HepG2 (cell line): ENCODE results near the gene DENND4C. TPM values are rescaled to one million over a fixed set of nuclear protein-coding genes. Genes with fewer than 3 reads are reported as not detected.

ENCODE experiments used
- ASH2L ChIP-seq: fragments of 300-600, 200-600 bp; sonication (generic); IDR thresholded peaks from 2 replicates; pipeline ENCODE4 v1.7.0; 2017; ENCODE audit warnings: low read depth, mild to moderate bottlenecking, moderate library complexity, mixed read lengths, low read length; ENCODE audit not compliant: insufficient read length
- ATF7-NPFF ChIP-seq: sonication (generic); formaldehyde crosslinking; IDR thresholded peaks from 2 replicates; pipeline ENCODE4 v1.8.1; 2023; ENCODE audit warnings: mild to moderate bottlenecking, low read depth, missing genetic modification reagents, moderate library complexity
- GATAD1 ChIP-seq: IDR thresholded peaks from 2 replicates; pipeline ENCODE4 v1.6.1; 2016; ENCODE audit warnings: missing genetic modification reagents, missing compliant biosample characterization
- NFE2L1 ChIP-seq: sonication (generic); formaldehyde crosslinking; IDR thresholded peaks from 2 replicates; pipeline ENCODE4 v1.4.0; 2020; ENCODE audit warnings: missing genetic modification reagents, mild to moderate bottlenecking, borderline replicate concordance
- PHF21A ChIP-seq: sonication (generic); formaldehyde crosslinking; IDR thresholded peaks from 2 replicates; pipeline ENCODE4 v1.5.0; 2020; ENCODE audit warnings: mild to moderate bottlenecking, missing genetic modification reagents
- SALL1 ChIP-seq: sonication (generic); formaldehyde crosslinking; IDR thresholded peaks from 2 replicates; pipeline ENCODE4 v1.8.0; 2022; ENCODE audit warnings: mild to moderate bottlenecking, missing genetic modification reagents
- SOX6 ChIP-seq, 2 experiments: fragments of 450-650 bp in 1 of 2; sonication (generic) in 1 of 2; formaldehyde crosslinking in 1 of 2; IDR thresholded peaks; 2 replicates each; pipeline versions ENCODE4 v1.4.0 to v1.6.1; 2017 to 2020; ENCODE audit warnings: antibody characterized with exemption in 1 of 2, mild to moderate bottlenecking in 1 of 2, missing genetic modification reagents in 1 of 2
- polyA plus RNA-seq, 8 experiments: library from polyadenylated mRNA; depleted of rRNA in 3 of 8; stranded (reverse) in 7 of 8; unstranded in 1 of 8; fragments of >200 nt; fragmentation: Illumina TruSeq in 4 of 8; extraction: Trizol in 4 of 8; gene quantifications; 2 replicates each; pipeline versions ENCODE4 v1.2.1 to v1.2.3, GENCODE V29; 2011 to 2016; ENCODE audit warnings: low read depth in 4 of 8, missing spikeins in 1 of 8, mixed read lengths in 1 of 8; ENCODE audit not compliant: insufficient read depth in 1 of 8
- total RNA-seq, 5 experiments: library from RNA; depleted of rRNA; stranded (reverse); fragments of >200 nt; fragmentation: Illumina TruSeq; extraction: Trizol; gene quantifications; 2 replicates each; pipeline ENCODE4 v1.2.3, GENCODE V29; 2016; ENCODE audit warnings: low read depth in 1 of 5
- TF ChIP-seq, protein P1 (sequence below): sonication (generic); formaldehyde crosslinking; IDR thresholded peaks from 2 replicates; pipeline ENCODE4 v1.4.0; 2020; ENCODE audit warnings: missing genetic modification reagents; ENCODE audit errors: not compliant biosample characterization
- TF ChIP-seq, protein P2 (sequence below): sonication (generic); formaldehyde crosslinking; IDR thresholded peaks from 2 replicates; pipeline ENCODE4 v1.5.0; 2020; ENCODE audit warnings: mild to moderate bottlenecking, missing genetic modification reagents, borderline replicate concordance

The DENND4C gene
- total and polyA plus RNA-seq, 2 of the 13 experiments (the other 11 are each of a cell fraction or from before 2014, with no cell fraction given), result 19.1 to 27.2 TPM

DNA sequence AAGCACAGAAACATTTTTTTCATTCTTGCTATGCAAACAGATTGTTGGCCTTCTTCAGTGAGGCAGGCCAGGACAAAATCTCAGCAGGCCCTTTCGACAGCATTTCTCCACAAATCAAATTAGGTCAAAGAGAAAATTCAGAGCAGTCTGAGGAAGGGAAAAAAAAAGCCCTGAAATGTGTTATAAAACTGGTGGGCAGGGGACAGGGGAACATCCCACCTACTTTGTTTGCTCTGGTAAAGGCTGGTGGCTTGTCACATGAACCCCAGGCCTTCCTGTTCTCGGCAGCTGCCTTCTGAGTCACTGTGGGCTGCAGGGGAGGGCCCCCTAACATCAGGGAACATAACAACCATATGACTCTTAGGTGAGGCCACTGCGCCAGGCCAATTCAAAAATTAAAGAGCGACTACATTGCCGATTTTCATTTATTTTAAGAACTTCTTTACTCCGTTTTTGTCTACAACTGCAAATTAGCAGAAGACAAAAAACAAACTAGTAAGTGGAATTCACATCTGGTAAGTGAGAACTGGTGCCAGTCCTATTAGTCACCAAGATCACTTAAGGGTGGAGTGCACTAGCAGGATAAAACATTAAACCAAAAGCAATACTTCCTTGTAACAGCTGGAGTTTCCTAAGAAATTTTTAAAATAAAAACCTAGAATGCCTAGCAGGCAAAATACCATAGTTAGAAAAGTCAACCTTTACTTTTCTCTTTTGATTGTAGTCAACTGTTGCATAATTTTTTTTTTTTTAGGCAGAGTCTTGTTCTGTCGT is 46.2 kb upstream of the DENND4C start (continued):
- TF ChIP-seq SOX6 (IDR thresholded peaks at IDR 0.05), result no peak
- TF ChIP-seq SOX6 (CRISPR knock-in tag; IDR thresholded peaks at IDR 0.05), result 0 out of 2 replicates have a peak, but pooled peaks have one; percentile 32
- peak; percentile 52; the same call in 1 of the 2 replicates for TF ChIP-seq PHF21A (CRISPR knock-in tag)
- TF ChIP-seq ASH2L, result peak; percentile 26
- TF ChIP-seq, protein P1, sequence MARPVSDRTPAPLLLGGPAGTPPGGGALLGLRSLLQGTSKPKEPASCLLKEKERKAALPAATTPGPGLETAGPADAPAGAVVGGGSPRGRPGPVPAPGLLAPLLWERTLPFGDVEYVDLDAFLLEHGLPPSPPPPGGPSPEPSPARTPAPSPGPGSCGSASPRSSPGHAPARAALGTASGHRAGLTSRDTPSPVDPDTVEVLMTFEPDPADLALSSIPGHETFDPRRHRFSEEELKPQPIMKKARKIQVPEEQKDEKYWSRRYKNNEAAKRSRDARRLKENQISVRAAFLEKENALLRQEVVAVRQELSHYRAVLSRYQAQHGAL (CRISPR knock-in tag), result no peak
- TF ChIP-seq GATAD1 (CRISPR knock-in tag), result 0 out of 2 replicates have a peak, but pooled peaks have one; percentile 13
- TF ChIP-seq, protein P2, sequence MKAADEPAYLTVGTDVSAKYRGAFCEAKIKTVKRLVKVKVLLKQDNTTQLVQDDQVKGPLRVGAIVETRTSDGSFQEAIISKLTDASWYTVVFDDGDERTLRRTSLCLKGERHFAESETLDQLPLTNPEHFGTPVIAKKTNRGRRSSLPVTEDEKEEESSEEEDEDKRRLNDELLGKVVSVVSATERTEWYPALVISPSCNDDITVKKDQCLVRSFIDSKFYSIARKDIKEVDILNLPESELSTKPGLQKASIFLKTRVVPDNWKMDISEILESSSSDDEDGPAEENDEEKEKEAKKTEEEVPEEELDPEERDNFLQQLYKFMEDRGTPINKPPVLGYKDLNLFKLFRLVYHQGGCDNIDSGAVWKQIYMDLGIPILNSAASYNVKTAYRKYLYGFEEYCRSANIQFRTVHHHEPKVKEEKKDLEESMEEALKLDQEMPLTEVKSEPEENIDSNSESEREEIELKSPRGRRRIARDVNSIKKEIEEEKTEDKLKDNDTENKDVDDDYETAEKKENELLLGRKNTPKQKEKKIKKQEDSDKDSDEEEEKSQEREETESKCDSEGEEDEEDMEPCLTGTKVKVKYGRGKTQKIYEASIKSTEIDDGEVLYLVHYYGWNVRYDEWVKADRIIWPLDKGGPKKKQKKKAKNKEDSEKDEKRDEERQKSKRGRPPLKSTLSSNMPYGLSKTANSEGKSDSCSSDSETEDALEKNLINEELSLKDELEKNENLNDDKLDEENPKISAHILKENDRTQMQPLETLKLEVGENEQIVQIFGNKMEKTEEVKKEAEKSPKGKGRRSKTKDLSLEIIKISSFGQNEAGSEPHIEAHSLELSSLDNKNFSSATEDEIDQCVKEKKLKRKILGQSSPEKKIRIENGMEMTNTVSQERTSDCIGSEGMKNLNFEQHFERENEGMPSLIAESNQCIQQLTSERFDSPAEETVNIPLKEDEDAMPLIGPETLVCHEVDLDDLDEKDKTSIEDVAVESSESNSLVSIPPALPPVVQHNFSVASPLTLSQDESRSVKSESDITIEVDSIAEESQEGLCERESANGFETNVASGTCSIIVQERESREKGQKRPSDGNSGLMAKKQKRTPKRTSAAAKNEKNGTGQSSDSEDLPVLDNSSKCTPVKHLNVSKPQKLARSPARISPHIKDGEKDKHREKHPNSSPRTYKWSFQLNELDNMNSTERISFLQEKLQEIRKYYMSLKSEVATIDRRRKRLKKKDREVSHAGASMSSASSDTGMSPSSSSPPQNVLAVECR (CRISPR knock-in tag), result peak; percentile 21; the same call in 1 of the 2 replicates
- peak; percentile 30; the same call in 1 of the 2 replicates for TF ChIP-seq SALL1 (CRISPR knock-in tag)
- TF ChIP-seq NFE2L1 (CRISPR knock-in tag), result no peak
- no peak for TF ChIP-seq ATF7-NPFF
- TF ChIP-seq, all 625 proteins: peak for 64
